ENCODE results near the gene PCGF5.
"Not testable (repeated sequence)": the region's sequence is repeated elsewhere in the genome, so short reads cannot be mapped to it uniquely, and the experiment has no call there.

PCGF5 gene

DNA sequence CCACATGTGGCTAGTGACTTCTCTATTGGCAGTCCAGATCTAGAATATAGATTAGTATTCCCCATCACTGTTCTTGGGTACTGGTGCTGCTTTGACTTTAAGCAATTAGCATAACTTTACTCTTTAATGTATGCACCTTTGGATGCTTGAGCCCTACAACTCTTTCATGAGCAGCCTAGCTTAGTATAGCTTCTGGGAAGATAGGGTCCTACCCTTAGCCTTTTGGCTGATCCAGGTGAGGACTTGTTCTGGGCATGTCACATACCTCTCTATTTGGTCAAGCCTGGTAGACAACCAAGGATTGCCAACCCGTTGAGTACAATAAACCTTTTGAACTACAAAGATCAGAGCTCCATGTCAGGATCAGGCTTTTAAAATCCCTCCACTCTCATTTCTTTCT, 17.7 kb downstream of the PCGF5 start:
- H3K27ac ChIP-seq (ENCODE audit: insufficient read depth, low read depth, low read length, poor library complexity, severe bottlenecking): no peak overlapping the region
- H3K27me3 ChIP-seq (ENCODE audit: control insufficient read depth, insufficient read depth, low read length, poor library complexity, severe bottlenecking): no peaks in the 10 kb centered on the region
- H3K36me3 ChIP-seq (ENCODE audit: control insufficient read depth, insufficient read depth, low read length): no peaks in the 10 kb centered on the region
- no peaks in the 10 kb centered on the region for H3K4me1 ChIP-seq (ENCODE audit: control insufficient read depth, insufficient read depth, low read length)
- no peak overlapping the region for H3K4me3 ChIP-seq (ENCODE audit: insufficient read depth, low read depth, low read length)
- 56 to 83% methylated on average over 1 of the region's 1 CpG for WGBS, 2 experiments
- no peaks in the 10 kb centered on the region for H3K9me3 ChIP-seq (ENCODE audit: control insufficient read depth, low read length)

DNA sequence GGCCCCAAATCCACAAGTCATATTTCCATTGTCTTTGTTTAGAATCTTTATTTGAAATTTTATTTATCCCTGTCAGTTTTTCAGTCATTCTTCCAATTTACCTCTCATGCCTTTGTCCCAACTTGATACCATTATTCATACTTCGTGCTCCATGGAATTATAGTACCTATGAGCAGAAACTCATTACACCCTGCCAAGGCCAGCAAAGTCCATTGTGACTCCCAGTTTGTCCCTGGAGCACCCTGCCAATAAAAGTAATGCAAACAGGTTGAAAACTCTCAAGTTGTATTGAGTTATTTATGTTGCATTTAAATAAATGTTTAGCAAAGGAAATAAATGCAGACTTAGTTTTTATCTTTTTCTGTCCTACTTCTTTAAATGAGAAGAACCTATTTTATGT, 19.3 kb downstream of the PCGF5 start:
- Histone ChIP-seq H3K4me1 (ENCODE audit: control insufficient read depth, insufficient read depth, low read length) (no peaks in the 10 kb centered on the region), H3K27me3 (ENCODE audit: control insufficient read depth, insufficient read depth, low read length, poor library complexity, severe bottlenecking) (no peaks in the 10 kb centered on the region), H3K4me3 (ENCODE audit: insufficient read depth, low read depth, low read length) (no peak overlapping the region), H3K27ac (ENCODE audit: insufficient read depth, low read depth, low read length, poor library complexity, severe bottlenecking) (no peak overlapping the region), H3K9me3 (ENCODE audit: control insufficient read depth, low read length) (no peaks in the 10 kb centered on the region), H3K36me3 (ENCODE audit: control insufficient read depth, insufficient read depth, low read length) (no peaks in the 10 kb centered on the region)
- 91 to 100% methylated on average over 1 of the region's 1 CpG for WGBS, 2 experiments

DNA sequence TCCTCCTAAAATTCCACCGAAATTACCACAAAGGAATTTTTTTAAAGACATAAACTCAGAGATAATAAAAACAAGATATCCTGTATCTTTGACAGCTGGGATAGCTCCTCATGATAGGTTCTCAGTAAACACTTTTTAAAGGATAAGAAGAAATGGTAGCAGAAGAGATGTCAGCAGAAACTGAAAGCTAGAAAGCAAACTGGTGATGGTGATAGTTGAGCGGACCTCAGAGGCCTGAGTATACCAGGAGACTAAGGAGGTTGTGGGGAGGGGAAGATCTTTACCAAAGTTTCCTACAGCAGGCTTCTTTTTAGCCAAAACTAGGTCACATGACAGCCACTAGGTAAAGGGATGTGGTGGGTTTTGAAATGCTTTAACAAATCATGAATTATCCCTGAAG, 22.5 kb downstream of the PCGF5 start:
- no peak overlapping the region for H3K27ac ChIP-seq (ENCODE audit: insufficient read depth, low read depth, low read length, poor library complexity, severe bottlenecking)
- H3K36me3 ChIP-seq (ENCODE audit: control insufficient read depth, insufficient read depth, low read length): no peaks in the 10 kb centered on the region
- no peaks in the 10 kb centered on the region for H3K9me3 ChIP-seq (ENCODE audit: control insufficient read depth, low read length)
- H3K4me3 ChIP-seq (ENCODE audit: insufficient read depth, low read depth, low read length): no peak overlapping the region
- H3K27me3 ChIP-seq (ENCODE audit: control insufficient read depth, insufficient read depth, low read length, poor library complexity, severe bottlenecking): no peaks in the 10 kb centered on the region
- H3K4me1 ChIP-seq (ENCODE audit: control insufficient read depth, insufficient read depth, low read length): no peaks in the 10 kb centered on the region
- 88 to 94% methylated on average over 2 of the region's 2 CpGs for WGBS, 2 experiments

DNA sequence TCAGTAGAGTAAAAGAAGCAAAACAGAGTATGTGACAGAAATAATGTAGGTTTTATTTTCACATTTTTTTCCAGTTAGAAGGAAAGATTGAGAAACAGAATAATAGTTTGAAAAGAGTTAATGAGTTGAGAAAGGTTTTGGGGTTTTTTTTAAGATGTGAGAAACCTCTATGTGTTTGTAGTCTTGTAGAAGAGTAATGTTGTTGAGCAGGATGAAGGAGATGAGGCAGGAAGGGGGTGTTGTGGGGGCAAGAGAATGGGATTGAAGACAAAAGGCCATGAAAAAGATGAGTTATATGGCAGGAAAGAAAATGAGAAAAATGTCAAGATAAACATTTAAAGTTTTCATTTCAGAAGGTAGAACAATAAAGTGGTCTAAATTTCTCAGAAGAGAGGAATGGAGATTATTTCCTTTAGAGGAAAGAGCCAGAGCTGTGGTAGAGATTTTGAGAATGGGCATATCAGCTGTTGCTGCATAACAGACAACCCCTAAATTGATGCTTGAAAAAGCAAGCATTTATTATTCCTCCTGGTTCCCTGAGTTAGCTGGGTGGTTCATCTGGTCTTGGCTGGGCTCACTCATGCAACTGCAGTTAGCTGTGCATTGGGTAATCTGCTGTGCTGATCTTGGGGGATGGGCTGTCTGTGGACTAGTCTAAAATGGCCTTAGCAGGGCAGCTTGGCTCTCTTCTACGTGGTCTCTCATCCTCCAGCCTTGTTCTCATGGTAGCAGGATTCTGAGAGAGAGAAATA, 27.1 kb downstream of the PCGF5 start:
- H3K4me3 ChIP-seq (ENCODE audit: insufficient read depth, low read depth, low read length): no peak overlapping the region
- no peaks in the 10 kb centered on the region for H3K27me3 ChIP-seq (ENCODE audit: control insufficient read depth, insufficient read depth, low read length, poor library complexity, severe bottlenecking)
- no peaks in the 10 kb centered on the region for H3K4me1 ChIP-seq (ENCODE audit: control insufficient read depth, insufficient read depth, low read length)
- no peaks in the 10 kb centered on the region for H3K9me3 ChIP-seq (ENCODE audit: control insufficient read depth, low read length)
- H3K36me3 ChIP-seq (ENCODE audit: control insufficient read depth, insufficient read depth, low read length): no peaks in the 10 kb centered on the region
- WGBS, 2 experiments: 61 to 62% methylated on average over 1 of the region's 1 CpG
- no peak overlapping the region for H3K27ac ChIP-seq (ENCODE audit: insufficient read depth, low read depth, low read length, poor library complexity, severe bottlenecking)

DNA sequence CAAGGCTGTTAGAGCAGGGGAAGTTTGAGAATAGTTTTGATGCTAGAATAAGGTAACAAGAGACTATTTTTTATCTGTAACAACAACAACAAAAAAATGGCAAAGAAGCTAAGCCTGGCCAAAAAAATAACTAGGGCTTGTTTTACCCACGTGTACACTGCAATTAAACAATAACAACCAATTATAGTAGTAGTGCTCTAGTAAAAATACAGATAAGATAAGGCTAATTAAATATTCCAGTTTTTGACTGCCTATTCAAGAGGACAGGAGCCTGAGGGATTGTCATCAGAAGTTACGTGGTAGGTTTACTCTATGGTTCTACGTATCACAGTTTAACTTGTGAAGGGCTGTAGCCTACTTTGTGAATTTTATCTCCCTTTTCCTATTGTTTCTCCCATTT, 29.2 kb downstream of the PCGF5 start:
- H3K36me3 ChIP-seq (ENCODE audit: control insufficient read depth, insufficient read depth, low read length): no peaks in the 10 kb centered on the region
- no peaks in the 10 kb centered on the region for H3K9me3 ChIP-seq (ENCODE audit: control insufficient read depth, low read length)
- H3K27me3 ChIP-seq (ENCODE audit: control insufficient read depth, insufficient read depth, low read length, poor library complexity, severe bottlenecking): no peaks in the 10 kb centered on the region
- no peaks in the 10 kb centered on the region for H3K4me1 ChIP-seq (ENCODE audit: control insufficient read depth, insufficient read depth, low read length)
- 94 to 97% methylated on average over 2 of the region's 3 CpGs for WGBS, 2 experiments
- no peak overlapping the region for H3K4me3 ChIP-seq (ENCODE audit: insufficient read depth, low read depth, low read length)
- H3K27ac ChIP-seq (ENCODE audit: insufficient read depth, low read depth, low read length, poor library complexity, severe bottlenecking): no peak overlapping the region

DNA sequence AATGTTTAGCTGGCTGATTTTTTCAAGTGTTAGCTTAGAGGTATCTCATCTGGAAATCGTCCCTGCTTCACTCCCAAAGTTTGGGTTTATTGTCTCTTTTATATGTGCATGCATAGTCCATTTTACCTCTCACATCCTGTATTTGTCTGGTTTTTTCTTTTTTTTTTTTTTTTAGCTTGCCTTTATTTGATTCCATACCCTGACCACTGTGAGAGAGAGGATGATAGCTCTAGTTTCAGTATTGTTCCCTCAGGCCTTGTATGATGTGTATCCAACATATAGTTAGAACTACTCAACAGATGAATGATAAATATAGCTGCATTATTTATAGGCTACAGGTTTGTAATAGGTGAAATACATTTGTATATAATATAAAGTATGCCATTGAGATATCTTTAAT, 29.9 kb downstream of the PCGF5 start:
- Histone ChIP-seq H3K4me1 (ENCODE audit: control insufficient read depth, insufficient read depth, low read length) (no peaks in the 10 kb centered on the region), H3K9me3 (ENCODE audit: control insufficient read depth, low read length) (no peaks in the 10 kb centered on the region), H3K4me3 (ENCODE audit: insufficient read depth, low read depth, low read length) (no peak overlapping the region), H3K36me3 (ENCODE audit: control insufficient read depth, insufficient read depth, low read length) (no peaks in the 10 kb centered on the region), H3K27me3 (ENCODE audit: control insufficient read depth, insufficient read depth, low read length, poor library complexity, severe bottlenecking) (no peaks in the 10 kb centered on the region), H3K27ac (ENCODE audit: insufficient read depth, low read depth, low read length, poor library complexity, severe bottlenecking) (no peak overlapping the region)
- 86% methylated on average over 1 of the region's 1 CpG; no CpG with 5 or more reads in 1 of the 2 experiments for WGBS, 2 experiments

DNA sequence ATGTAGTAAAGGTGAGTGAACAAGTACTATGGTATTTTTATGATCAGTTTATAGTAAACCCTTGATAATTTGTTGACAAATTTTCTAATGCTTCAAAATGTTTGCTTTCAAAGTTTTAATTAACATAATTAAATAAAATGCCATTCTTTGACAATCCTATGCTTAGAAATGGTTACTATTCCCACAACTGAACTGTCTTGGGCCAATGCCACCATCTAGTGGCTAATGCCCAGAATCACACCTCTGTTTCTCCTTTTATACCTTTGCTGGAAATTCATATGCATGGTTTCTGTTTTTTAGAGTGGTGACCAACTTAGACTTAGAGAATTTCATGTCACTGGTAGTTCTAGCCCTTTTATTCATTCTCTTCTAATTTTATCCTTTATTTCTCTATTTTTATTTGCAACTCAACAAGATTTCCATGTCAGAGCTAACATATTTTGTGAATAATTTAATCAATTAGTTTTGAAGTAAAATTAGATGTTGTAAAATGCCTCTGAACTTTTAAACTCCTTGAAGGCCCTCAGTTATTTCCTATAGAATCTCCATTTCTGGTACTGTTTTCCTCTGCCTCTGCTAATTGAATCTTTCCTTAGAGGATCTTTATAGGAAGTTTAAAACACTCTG, 31.1 kb downstream of the PCGF5 start:
- no peaks in the 10 kb centered on the region for H3K36me3 ChIP-seq (ENCODE audit: control insufficient read depth, insufficient read depth, low read length)

DNA sequence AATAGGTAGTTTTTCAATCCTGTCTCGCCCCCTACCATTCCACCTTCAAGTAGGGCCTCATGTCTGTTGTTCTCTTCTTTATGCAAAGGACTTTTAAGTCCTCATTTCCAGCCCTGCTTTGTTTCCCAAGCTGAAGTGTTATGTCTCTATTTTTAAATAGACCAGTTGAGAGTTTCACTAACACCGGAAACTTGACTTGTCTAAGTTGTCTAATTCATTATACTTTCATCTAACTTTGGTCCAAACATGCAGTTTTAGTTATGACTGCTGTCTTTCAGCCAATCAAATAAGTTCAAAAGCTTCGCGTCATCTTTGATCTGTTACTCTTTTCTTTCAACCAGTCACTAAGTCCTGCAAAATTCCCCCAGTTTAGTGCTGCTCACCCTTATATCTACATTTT, 32.8 kb downstream of the PCGF5 start:
- Histone ChIP-seq H3K36me3 (ENCODE audit: control insufficient read depth, insufficient read depth, low read length) (no peaks in the 10 kb centered on the region), H3K9me3 (ENCODE audit: control insufficient read depth, low read length) (no peaks in the 10 kb centered on the region), H3K27ac (ENCODE audit: insufficient read depth, low read depth, low read length, poor library complexity, severe bottlenecking) (no peak overlapping the region), H3K27me3 (ENCODE audit: control insufficient read depth, insufficient read depth, low read length, poor library complexity, severe bottlenecking) (no peaks in the 10 kb centered on the region), H3K4me1 (ENCODE audit: control insufficient read depth, insufficient read depth, low read length) (no peaks in the 10 kb centered on the region), H3K4me3 (ENCODE audit: insufficient read depth, low read depth, low read length) (no peak overlapping the region)
- WGBS, 2 experiments: 93 to 97% methylated on average over 4 of the region's 4 CpGs

More for the DNA sequence above, 31.1 kb downstream of the PCGF5 start:
- no peaks in the 10 kb centered on the region for H3K9me3 ChIP-seq (ENCODE audit: control insufficient read depth, low read length)
- H3K4me1 ChIP-seq (ENCODE audit: control insufficient read depth, insufficient read depth, low read length): no peaks in the 10 kb centered on the region
- H3K4me3 ChIP-seq (ENCODE audit: insufficient read depth, low read depth, low read length): no peak overlapping the region
- H3K27me3 ChIP-seq (ENCODE audit: control insufficient read depth, insufficient read depth, low read length, poor library complexity, severe bottlenecking): no peaks in the 10 kb centered on the region
- H3K27ac ChIP-seq (ENCODE audit: insufficient read depth, low read depth, low read length, poor library complexity, severe bottlenecking): no peak overlapping the region

DNA sequence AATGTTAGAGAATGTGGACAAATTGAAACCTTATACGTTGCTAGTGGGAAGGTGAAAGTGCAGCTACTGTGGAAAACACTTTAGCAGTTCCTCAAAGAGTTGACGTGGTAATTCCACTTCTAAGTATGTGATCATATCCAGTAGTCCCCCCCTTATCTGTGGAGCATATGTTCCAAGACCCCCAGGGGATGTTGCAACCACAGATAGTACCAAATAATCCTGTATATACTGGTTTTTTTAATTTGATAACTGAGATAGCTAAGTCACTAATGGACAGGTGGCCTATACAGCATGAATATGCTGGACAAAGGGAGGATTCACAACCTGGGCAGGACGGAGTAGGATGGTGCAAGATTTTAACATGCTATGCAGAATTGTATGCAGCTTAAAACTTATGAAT, 36.8 kb downstream of the PCGF5 start:
- Histone ChIP-seq H3K27me3 (ENCODE audit: control insufficient read depth, insufficient read depth, low read length, poor library complexity, severe bottlenecking) (no peaks in the 10 kb centered on the region), H3K4me1 (ENCODE audit: control insufficient read depth, insufficient read depth, low read length) (no peaks in the 10 kb centered on the region)
- 93 to 96% methylated on average over 3 of the region's 3 CpGs for WGBS, 2 experiments

DNA sequence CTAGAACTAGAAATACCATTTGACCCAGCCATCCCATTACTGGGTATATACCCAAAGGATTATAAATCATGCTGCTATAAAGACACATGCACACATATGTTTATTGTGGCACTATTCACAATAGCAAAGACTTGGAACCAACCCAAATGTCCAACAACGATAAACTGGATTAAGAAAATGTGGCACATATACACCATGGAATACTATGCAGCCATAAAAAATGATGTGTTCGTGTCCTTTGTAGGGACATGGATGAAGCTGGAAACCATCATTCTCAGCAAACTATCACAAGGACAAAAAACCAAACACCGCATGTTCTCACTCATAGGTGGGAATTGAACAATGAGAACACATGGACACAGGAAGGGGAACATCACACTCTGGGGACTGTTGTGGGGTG, 40.0 kb downstream of the PCGF5 start:
- H3K36me3 ChIP-seq (ENCODE audit: control insufficient read depth, insufficient read depth, low read length); H3K9me3 ChIP-seq (ENCODE audit: control insufficient read depth, low read length); H3K4me1 ChIP-seq (ENCODE audit: control insufficient read depth, insufficient read depth, low read length); H3K27ac ChIP-seq (ENCODE audit: insufficient read depth, low read depth, low read length, poor library complexity, severe bottlenecking); H3K4me3 ChIP-seq (ENCODE audit: insufficient read depth, low read depth, low read length); H3K27me3 ChIP-seq (ENCODE audit: control insufficient read depth, insufficient read depth, low read length, poor library complexity, severe bottlenecking): not testable (repeated sequence)
- WGBS, 2 experiments: 83% methylated on average over 1 of the region's 3 CpGs; no CpG with 5 or more reads in 1 of the 2 experiments

More for the DNA sequence above, 36.8 kb downstream of the PCGF5 start:
- H3K4me3 ChIP-seq (ENCODE audit: insufficient read depth, low read depth, low read length): no peak overlapping the region
- no peak overlapping the region for H3K27ac ChIP-seq (ENCODE audit: insufficient read depth, low read depth, low read length, poor library complexity, severe bottlenecking)
- H3K9me3 ChIP-seq (ENCODE audit: control insufficient read depth, low read length): no peaks in the 10 kb centered on the region
- H3K36me3 ChIP-seq (ENCODE audit: control insufficient read depth, insufficient read depth, low read length): no peaks in the 10 kb centered on the region

Data from ectodermal cell (in vitro differentiated cells).